LoVo (cell line): ENCODE data around the gene PCBP1.
"Not testable (repeated sequence)": the region's sequence is repeated elsewhere in the genome, so short reads cannot be mapped to it uniquely, and the experiment has no call there.

Experiments
- DNase-seq: peaks from one replicate; pipeline ENCODE4 v3.0.0-alpha.2; 2016; ENCODE audit warnings: low spot score

Gene PCBP1

GRCh38 chr2:70081221-70081620 lies 6.1 kb upstream of the PCBP1 start:
- no peak for DNase-seq

GRCh38 chr2:70083344-70084156 lies 3.7 kb upstream of the PCBP1 start:
- peak; percentile 95 for DNase-seq

GRCh38 chr2:70084973-70085710 lies 2.1 kb upstream of the PCBP1 start:
- DNase-seq: peak; percentile 73

- peak; percentile 32 for DNase-seq
Observed at GRCh38 chr2:70085711-70086277, 1.5 kb upstream of the PCBP1 start.

- DNase-seq: peak; percentile 70
Observed at GRCh38 chr2:70086278-70086837, 919 bp upstream of the PCBP1 start.

- peak; percentile 37 for DNase-seq
Observed at GRCh38 chr2:70087702-70088597, 673 bp downstream of the PCBP1 start.

GRCh38 chr2:70088598-70089219 lies 1.4 kb downstream of the PCBP1 start:
- DNase-seq: no peak

GRCh38 chr2:70089220-70089982 lies 2.1 kb downstream of the PCBP1 start:
- DNase-seq: no peak

GRCh38 chr2:70089983-70090525 lies 2.8 kb downstream of the PCBP1 start:
- no peak for DNase-seq

- DNase-seq: no peak
Observed at GRCh38 chr2:70090706-70091334, 3.5 kb downstream of the PCBP1 start.

GRCh38 chr2:70091364-70091763 lies 4.1 kb downstream of the PCBP1 start:
- DNase-seq: no peak

- no peak for DNase-seq
Observed at GRCh38 chr2:70091816-70092215, 4.5 kb downstream of the PCBP1 start.

GRCh38 chr2:70092576-70093243 lies 5.4 kb downstream of the PCBP1 start:
- DNase-seq: not testable (repeated sequence)

GRCh38 chr2:70094171-70094977 lies 7.1 kb downstream of the PCBP1 start:
- no peak for DNase-seq

- no peak for DNase-seq
Observed at GRCh38 chr2:70094978-70095719, 7.9 kb downstream of the PCBP1 start.

GRCh38 chr2:70095720-70096670 lies 8.7 kb downstream of the PCBP1 start:
- DNase-seq: no peak
